ENCODE results near the gene TCN2.
"Not testable (repeated sequence)": the region's sequence is repeated elsewhere in the genome, so short reads cannot be mapped to it uniquely, and the experiment has no call there.

TCN2 gene

GRCh38 chr22:30649430-30650007, 42.5 kb downstream of the TCN2 start:
- DNase-seq: peak; percentile 90

- DNase-seq: no peak
Measured at GRCh38 chr22:30650508-30651116, 43.6 kb downstream of the TCN2 start.

DNA sequence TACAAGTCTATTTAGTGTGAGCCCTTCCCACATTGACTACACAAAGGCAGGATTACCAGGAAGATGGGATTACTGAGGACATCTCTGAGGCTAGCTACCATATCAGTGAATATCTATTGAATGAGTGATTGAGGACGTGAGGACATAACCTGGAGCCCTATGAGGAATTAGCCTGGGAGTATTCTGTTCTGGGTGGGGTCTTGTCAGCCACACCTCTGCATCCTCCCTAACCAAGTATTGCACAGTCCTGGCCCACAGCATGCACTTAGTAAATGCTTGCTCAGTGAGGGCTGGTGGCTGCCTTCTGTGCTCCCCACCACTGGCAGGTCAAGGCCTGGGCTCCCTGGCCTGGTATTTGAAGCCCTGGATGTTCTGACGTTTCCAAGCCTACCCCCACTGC, 45.9 kb downstream of the TCN2 start:
- DNase-seq: no peak

GRCh38 chr22:30654361-30654760, 47.4 kb downstream of the TCN2 start:
- DNase-seq: no peak

DNA sequence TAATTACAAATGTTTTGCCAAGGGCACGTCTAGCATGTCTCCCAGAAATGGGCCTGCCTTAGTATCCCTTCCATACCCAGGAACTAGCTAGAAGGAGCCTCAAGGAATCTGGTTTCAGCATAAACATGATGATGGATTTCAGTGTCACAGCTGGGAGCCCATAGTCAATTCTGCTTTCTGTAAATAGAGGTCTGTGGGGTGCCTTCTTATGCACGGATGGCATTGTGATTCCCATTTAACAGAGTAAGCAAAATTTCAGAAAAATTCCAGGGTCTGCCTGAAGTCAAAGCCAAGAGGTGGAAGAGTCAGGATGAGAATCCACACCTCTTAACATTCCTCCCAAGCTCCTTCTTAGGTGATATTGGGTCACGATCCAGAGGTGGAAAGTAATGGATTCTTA, 48.6 kb downstream of the TCN2 start:
- DNase-seq: no peak

DNA sequence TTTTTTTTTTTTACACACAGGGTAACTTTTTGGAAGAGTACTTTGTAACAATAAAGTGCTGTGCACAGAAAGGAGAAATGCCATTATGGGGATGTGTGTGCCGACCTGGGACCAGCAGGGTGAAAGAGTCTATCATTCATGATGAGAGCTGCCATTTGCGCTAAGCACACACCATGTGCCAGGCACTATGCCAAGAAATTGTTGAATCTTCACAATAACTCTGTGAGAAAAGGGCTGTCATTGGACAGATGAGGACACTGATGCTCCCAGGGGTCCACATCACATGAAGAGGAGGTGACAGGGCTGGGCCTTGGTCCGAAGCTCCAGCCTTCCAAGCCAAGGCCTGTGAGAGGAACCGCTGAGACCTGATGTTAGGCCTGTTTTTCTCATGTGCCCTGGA, 55.1 kb downstream of the TCN2 start:
- DNase-seq: no peak

DNA sequence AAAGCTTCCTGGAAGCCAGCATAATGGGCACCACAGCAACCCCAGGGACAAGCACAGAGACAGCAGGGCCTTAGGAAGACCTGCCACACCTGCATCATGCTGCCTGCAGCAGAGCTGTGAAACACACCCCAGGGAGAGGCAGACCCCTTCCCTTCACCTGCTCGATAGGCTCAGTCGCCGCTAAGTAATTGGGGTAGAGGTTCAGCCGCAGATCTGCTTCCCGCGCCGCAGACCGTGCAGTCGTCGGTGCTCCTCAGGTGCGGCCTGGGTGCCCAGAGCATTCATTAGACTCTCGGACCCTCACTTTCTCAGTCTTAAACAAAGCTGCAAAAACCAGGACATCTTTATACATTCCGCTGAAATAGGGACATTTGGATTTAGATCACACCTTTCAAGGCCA, 57.8 kb downstream of the TCN2 start:
- DNase-seq: no peak

DNA sequence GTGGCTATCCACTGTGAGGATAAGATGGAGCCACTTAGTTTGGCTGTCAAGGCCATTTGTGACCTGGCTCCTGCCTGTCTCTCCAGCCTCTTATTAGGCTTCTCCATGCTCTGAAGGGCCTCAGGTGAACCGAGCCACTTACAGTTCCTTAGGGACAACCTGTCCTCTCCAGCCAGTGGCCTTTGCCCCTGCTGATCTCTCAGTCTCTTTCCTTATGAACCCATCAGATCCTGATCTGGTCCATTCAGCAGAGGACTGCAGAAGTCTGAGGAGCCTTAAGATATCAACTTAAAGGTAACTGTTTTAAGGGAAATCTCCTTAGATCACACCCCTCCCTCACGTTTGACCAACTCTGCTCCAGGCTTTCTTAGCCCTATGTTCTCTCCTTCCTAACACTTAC, 58.3 kb downstream of the TCN2 start:
- DNase-seq: no peak

- DNase-seq: no peak
Measured at GRCh38 chr22:30665786-30666185, 58.8 kb downstream of the TCN2 start.

- DNase-seq: no peak
Measured at GRCh38 chr22:30667107-30667493, 60.1 kb downstream of the TCN2 start.

GRCh38 chr22:30667494-30668385, 60.8 kb downstream of the TCN2 start, which contains the start of gene DUSP18:
DUSP18 (minus strand) TSS chr22:30667875; CDS start chr22:30664003, 3,872 bp downstream.
- DNase-seq: peak; percentile 88

DNA sequence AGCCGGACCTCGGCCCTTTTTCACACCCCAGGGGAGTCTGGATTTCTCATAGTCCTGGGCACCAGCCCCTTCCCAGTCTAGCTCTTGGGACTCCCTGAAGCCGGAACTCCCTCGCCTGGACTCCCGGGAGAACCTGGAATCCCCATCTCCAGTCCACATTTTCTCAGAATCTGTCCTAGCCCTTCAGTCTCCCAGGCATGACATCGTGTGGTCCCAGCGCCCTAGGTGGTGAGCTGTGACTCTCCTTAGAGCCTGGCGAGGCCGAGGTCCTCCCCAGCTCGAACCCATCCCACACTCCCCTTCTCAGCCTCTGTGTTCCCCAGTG, 61.4 kb downstream of the TCN2 start:
- no peak for DNase-seq

GRCh38 chr22:30671071-30671470, 64.1 kb downstream of the TCN2 start:
- DNase-seq: no peak

DNA sequence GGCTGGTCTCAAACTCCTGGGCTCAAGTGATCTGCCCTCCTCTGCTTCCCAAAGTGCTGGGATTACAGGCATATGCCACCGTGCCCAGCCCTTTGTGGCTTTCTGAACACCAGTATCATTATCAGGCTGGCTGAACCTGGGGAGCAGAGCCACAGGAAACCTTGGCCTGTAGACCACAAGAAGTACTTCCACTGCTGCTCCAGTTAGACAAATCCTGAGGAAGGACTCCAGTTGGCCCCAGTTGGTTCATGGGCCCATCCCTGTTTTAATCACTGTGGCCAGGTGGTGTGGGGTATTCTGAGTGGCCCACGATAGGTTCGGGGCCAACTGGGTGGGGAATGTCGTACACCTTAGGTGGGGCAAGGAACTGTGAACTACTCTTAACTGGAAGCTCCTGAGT, 66.2 kb downstream of the TCN2 start:
- DNase-seq: no peak

DNA sequence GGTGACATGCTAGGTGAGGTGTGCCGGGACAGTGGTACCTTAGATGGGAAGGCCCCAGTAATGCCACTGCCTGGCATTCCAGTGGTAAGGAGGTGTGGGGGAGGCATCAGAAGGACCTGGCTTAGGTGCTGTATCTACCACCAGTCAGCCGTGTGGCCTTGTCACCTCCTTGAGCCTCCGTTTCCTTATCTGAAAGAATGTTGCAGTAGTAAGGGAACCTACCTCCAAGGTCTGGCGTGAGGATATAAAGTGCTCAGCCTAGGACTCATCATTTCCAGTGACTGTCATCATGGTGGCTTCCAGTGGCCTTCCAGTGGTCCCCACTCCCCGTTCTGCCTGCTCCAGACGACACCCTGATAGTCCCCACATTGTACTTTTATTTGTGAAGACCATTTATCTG, 67.5 kb downstream of the TCN2 start:
- no peak for DNase-seq

DNA sequence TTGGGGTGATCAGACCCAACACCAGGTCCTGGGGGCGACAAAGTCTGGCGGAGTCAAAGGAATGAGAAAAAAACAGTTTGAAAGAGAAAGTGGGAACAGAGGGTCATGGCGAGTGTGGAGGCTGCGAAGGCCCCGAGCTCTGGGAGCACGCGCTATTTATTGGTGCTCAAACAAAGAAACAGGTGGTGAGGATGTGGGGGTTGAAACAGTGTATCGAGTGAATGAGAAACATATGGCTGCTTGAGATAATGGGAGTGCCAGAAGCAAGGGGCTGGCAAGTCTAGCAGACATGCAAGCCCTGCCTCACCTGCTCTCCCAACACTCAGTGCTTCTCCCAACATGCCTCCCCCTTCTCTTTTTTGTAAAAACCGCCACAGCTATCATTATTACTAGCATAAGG, 68.5 kb downstream of the TCN2 start:
- no peak for DNase-seq

- DNase-seq: not testable (repeated sequence)
Measured at GRCh38 chr22:30676565-30676964, 69.6 kb downstream of the TCN2 start.

Data from stimulated activated naive CD4-positive, alpha-beta T cell treated with Interleukin-2 at 50 U/mL for 16 hours (primary cell).